IPS-NIHi11 (cell line): ENCODE measurements around the gene BBS9.
"Not testable (repeated sequence)": the region's sequence is repeated elsewhere in the genome, so short reads cannot be mapped to it uniquely, and the experiment has no call there.

Experiments
- DNase-seq: peaks from one replicate; pipeline ENCODE4 v3.0.0; 2012; ENCODE audit warnings: mixed read lengths, low spot score

Gene BBS9

GRCh38 chr7:33433357-33433756, 304.0 kb downstream of the BBS9 start:
- DNase-seq = no peak

- DNase-seq = no peak
Observed at GRCh38 chr7:33444511-33444910, 315.1 kb downstream of the BBS9 start.

- no peak for DNase-seq
Observed at GRCh38 chr7:33446551-33446950, 317.2 kb downstream of the BBS9 start.

DNA sequence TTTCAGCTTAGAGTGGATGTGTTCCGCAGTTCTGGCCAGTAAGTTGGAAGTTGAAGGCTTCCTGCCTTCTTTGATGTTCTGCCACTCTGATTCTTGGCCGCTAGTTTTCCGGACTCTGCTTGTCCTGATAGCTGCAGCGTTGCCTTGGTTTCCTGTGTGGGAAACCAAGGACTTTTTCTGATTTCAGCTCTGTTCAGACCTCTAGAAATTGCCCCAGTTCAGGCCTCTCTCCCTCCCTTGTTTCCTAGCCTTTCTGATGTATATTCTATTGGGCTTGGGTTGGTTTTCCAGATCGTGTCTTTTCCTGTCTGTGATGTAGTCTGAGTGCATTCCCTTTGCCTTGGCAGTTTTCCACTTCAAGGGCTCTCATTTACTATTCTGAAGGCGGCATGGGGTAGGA, 318.7 kb downstream of the BBS9 start:
- no peak for DNase-seq

GRCh38 chr7:33449847-33450246, 320.5 kb downstream of the BBS9 start:
- DNase-seq = no peak

- DNase-seq = no peak
Observed at GRCh38 chr7:33452805-33453502, 323.6 kb downstream of the BBS9 start.

- DNase-seq = no peak
Observed at GRCh38 chr7:33457039-33457438, 327.7 kb downstream of the BBS9 start.

DNA sequence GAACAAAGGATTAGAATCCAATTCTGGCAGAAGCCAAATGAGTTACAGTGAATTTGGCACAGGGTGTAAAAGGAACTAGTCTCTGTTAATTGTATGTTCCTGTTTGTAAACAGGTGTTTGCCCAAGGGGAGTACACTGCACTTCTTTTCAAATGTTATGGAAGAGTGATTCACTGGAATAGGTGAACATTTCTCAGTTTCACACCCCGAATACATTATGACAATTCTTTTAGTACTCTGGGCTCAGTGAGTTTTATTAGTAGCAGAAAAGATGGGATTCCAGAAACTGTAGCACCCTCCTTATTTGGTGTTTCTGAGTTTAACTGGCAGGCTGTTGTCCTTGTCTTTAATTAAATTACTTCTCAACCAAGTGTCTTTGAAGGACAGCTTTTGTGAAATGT, 329.2 kb downstream of the BBS9 start:
- DNase-seq = no peak

GRCh38 chr7:33459340-33459751, 330.0 kb downstream of the BBS9 start:
- peak; percentile 28 for DNase-seq

DNA sequence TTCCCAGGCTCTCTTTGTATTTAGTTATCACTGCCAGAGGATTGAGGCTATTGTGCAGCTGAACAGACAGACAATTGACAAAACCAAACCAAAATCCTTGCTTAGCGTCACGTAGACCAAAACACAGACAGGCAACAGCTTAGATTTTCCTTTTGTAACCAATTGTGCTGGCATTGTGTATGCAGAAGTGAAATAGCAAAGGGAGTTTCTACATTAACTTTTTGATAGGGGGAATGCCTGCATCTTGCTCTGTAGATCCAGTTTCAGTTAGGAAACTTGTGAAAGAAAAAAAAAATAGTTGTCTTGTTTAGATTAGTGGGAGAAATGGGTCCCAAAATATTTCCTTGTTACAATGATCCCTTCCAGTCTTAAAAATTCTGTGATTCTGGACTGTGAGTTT, 333.8 kb downstream of the BBS9 start:
- no peak for DNase-seq

DNA sequence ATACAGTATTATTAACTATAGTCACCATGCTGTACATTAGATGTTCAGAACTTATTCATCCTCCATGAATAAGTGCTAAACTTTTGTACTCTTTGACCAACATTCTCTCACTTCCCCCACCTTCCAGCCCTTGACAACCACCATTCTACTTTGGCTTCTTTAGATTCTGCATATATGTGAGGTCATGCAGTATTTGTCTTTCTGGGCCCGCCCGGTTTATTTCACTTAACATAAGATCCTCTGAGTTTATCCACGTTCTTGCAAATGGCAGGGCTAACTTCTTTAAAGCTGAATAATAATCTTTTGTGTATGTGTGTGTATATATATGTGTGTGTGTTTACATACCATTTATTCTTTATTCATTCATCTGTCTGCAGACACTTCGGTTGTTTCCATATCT, 336.8 kb downstream of the BBS9 start:
- DNase-seq = no peak

GRCh38 chr7:33471636-33472242, 342.4 kb downstream of the BBS9 start:
- DNase-seq = no peak

- DNase-seq = no peak
Observed at GRCh38 chr7:33472348-33473025, 343.1 kb downstream of the BBS9 start.

DNA sequence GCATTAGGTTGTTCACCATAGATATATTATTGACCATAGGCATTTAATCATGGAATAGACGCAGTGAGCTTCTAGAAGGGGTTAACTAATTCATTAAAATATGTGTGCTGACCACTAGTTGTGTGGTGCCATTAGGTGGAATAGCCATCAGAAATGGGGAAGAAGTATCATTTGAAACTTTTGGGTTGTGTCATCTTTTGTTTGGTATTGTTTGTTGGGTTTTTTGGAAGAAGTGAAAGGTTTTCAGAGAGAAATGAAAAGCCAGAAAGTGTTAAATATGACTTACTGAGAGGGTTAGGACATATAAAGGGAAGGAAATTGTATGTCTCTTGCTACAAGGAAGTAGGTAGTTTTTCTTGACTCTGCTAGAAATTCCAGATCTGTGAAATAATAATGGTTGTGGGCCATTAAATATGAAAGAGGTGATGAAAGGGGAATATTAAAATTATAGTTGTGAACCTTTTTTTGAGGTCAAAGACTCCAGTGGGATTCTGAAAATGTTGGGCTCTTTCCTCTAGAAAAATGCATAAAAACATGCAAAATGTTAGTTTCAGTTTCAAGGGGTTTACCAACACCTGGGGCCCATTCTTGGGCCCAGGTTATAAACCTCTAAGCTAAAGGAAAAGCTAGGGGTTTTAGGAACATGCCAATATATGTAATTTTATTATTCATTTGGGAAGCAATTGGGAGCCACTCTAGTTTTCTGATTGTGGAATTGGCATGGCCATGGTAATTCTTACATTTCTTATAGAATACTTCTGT, 348.5 kb downstream of the BBS9 start:
- DNase-seq = no peak

DNA sequence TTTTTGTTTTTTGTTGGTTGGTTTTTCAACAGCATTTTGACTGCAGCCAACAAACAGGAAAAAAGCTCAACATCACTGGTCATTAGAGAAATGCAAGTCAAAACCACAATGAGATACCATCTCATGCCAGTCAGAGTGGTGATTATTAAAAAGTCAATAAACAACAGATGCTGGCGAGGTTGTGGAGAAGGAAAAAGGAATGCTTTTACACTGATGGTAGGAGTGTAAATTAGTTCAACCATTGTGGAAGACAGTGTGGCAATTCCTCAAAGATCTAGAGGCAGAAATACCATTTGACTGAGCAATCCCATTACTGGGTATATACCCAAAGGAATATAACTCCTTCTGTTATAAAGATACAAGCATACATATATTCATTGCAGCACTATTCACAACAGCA, 355.1 kb downstream of the BBS9 start:
- DNase-seq = not testable (repeated sequence)

DNA sequence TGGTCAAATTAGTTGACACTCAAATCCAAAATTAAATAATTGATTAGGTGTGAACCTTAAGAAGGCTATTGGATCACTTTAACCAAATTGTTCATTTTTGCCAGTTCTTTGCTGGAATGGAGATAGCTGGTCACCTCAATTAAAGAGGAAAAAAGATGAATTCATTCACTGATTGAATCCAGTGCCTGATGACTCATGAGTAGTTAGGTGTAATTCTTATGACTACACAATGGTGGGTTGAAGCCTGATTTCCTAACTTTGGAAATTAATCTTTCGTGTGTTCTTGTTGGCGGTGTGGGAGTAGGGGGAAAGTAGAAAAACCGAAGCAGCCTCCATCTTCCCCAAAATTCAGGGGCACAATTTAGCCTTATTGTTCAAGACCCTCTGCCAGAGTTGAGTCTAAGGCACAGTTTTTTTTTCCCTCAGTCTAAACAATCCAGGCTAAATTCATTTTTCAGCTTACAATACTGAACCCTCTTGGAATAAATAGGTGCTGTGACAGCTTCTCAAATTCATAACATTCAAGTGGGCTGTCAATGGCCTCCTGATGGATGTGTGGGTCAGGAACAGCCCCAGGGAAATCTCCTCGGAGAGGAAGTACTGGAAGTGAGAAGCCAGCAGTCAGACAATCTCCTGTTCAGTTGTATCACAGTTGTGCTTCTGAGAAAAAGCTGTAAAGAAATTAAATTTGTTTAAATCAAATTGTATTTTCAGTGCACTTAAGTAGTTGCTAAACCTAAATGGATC, 356.6 kb downstream of the BBS9 start:
- no peak for DNase-seq

DNA sequence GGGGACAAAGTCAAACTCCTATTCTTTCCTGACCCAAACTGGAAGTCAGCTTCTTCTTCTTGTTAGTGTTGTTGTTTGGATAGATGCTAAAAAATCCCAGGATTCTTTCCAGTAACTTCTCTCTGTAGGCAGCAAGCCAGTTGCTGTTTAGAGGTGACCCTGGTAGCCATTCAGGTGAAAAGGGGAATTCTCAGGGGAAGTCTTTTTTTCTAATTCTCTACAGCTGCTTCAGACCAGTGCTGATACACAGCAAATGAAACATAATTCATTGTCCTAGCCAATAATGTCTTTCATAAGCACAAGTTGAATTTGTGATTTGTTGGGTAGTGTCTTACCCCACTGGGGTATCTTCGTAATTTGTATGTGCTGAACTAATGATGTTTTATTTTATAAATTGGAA, 357.3 kb downstream of the BBS9 start:
- DNase-seq = no peak

DNA sequence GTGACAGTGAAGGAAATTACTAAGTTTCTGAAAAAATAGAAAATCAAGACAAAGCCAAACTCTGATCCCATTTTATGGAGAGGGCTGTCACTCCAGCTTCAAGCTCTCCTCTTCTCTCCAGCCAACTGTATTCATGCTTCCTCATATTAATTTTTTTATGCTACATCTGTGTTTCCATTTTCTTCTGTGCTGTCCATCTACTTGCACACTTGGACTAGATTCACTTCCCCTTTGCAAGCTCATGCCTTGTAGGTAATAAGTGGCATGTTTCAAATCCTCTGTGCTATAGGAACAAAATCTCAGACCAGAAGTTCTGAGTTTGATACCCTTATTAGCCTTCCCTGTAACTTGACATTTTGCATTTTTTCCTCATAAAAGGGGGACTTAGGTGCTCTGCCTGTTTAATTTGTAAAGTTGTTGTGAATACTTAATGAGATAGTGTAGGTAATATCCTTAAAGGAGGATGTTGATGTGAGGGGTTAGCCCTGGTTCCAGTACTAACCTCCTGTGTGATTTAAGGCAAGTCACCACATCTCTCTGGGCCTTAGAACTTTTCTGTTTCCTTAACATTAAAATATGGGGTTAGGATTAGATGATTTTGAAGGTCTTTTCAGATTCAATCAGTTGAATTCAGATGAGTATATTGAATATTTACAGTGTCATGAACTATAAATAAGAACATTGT, 358.8 kb downstream of the BBS9 start:
- DNase-seq = no peak

DNA sequence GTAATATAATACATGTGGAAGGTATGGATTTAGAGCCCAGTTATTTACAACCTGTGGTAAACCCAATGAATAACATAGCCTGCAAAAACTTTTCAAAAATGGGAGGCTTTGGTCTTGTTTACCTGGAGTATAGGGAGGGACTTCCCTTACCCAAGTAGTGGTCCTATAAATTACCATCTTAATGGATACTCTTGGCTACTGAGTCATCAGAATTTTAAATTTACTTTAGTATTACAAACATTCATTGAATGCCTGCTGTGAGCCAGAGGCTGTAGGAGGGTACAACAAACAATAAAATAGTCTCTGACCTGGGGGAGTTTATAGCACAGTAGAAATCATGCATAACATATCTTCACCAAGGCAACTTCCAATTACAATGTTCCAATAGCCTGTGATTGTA, 365.1 kb downstream of the BBS9 start:
- DNase-seq = no peak

DNA sequence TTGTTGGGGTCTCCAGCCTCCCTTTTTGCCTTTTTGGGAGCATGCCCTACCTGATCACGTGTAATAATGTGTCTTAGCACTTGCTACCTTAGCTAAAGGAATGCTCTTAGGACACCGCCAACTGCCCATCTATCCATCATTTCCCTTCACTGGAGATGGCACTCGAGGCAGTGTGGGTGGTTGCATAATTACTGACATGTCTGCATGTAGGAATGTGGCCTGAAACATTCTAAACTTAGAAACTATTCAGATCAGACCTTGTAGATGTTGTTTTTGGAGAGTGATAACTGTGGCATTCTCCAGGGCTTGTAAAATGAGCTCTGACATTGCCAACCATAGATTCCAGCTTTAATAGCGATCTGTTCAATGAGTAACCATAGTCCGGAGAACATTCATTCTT, 365.8 kb downstream of the BBS9 start:
- no peak for DNase-seq

- DNase-seq = no peak
Observed at GRCh38 chr7:33497051-33497450, 367.7 kb downstream of the BBS9 start.
